NT2/D1 (cell line): ENCODE measurements around the gene MKRN2.

Experiments
- YY1 ChIP-seq: IDR thresholded peaks from 2 replicates; pipeline ENCODE4 v1.6.1; 2011; ENCODE audit not compliant: insufficient read length, insufficient read depth
- ZNF274 ChIP-seq: IDR thresholded peaks from 2 replicates; pipeline ENCODE4 v1.6.1; 2011; ENCODE audit warnings: mild to moderate bottlenecking, low read depth, low read length

GRCh38 chr3:12562451-12562850 lies 5.6 kb downstream of the MKRN2 start:
- TF ChIP-seq ZNF274, result no peak
- TF ChIP-seq YY1, result no peak
